ENCODE data around the gene RNF8.

The RNF8 gene

GRCh38 chr6:37365791-37366190 lies 12.0 kb downstream of the RNF8 start:
- no peak overlapping the region for H3K4me3 ChIP-seq (ENCODE audit: low read depth, low read length)
- TF ChIP-seq CTCF (IDR thresholded peaks at IDR 0.05; ENCODE audit: insufficient read depth, low read length, missing control alignments): peak; percentile 8
- POLR2A ChIA-PET: no interaction called here
- CTCF ChIA-PET: interaction anchor here (0.7 to 4.9 kb wide), 10 partner anchors 9 to 668 kb away, joined by 3 to 20 read pairs (median 6); no protein-coding TSS in a partner anchor
- DNase-seq (ENCODE audit: low read depth, low spot score): no peak

GRCh38 chr6:37366910-37367309 lies 13.1 kb downstream of the RNF8 start:
- CTCF ChIA-PET: interaction anchor here (1.2 to 4.9 kb wide), 6 partner anchors 8 to 325 kb away, joined by 4 to 20 read pairs (median 12); no protein-coding TSS in a partner anchor

GRCh38 chr6:37368961-37369320 lies 15.2 kb downstream of the RNF8 start:
- ChIA-PET CTCF (interaction anchor here (1.3 to 5.7 kb wide), 5 partner anchors 12 to 323 kb away, joined by 3 to 37 read pairs (median 13); no protein-coding TSS in a partner anchor), POLR2A (no interaction called here)
- no peak for DNase-seq (ENCODE audit: low read depth, low spot score)
- no peak for TF ChIP-seq CTCF (IDR thresholded peaks at IDR 0.05; ENCODE audit: insufficient read depth, low read length, missing control alignments)
- no peak overlapping the region for H3K4me3 ChIP-seq (ENCODE audit: low read depth, low read length)

More at GRCh38 chr6:37366910-37367309, 13.1 kb downstream of the RNF8 start:
- TF ChIP-seq CTCF (IDR thresholded peaks at IDR 0.05; ENCODE audit: insufficient read depth, low read length, missing control alignments): no peak
- no peak for DNase-seq (ENCODE audit: low read depth, low spot score)
- POLR2A ChIA-PET: no interaction called here
- H3K4me3 ChIP-seq (ENCODE audit: low read depth, low read length): no peak overlapping the region

GRCh38 chr6:37369321-37370201 lies 15.8 kb downstream of the RNF8 start:
- TF ChIP-seq CTCF (IDR thresholded peaks at IDR 0.05; ENCODE audit: insufficient read depth, low read length, missing control alignments): no peak
- H3K4me3 ChIP-seq (ENCODE audit: low read depth, low read length): no peak overlapping the region
- ChIA-PET CTCF (interaction anchor here (1.2 to 5.7 kb wide), 5 partner anchors 7 to 322 kb away, joined by 3 to 37 read pairs (median 16); no protein-coding TSS in a partner anchor), POLR2A (no interaction called here)
- DNase-seq (ENCODE audit: low read depth, low spot score): no peak

- no peak for DNase-seq (ENCODE audit: low read depth, low spot score)
- no peak for TF ChIP-seq CTCF (IDR thresholded peaks at IDR 0.05; ENCODE audit: insufficient read depth, low read length, missing control alignments)
- CTCF ChIA-PET: interaction anchor here (0.7 to 5.7 kb wide), 9 partner anchors 9 to 353 kb away, joined by 3 to 37 read pairs (median 4); no protein-coding TSS in a partner anchor
- POLR2A ChIA-PET: no interaction called here
- no peak overlapping the region for H3K4me3 ChIP-seq (ENCODE audit: low read depth, low read length)
These were observed 17.6 kb downstream of the RNF8 start for GRCh38 chr6:37371154-37372083.
